Activated CD8-positive, alpha-beta T cell treated with anti-CD3 and anti-CD28 coated beads, Interleukin-2, amount 10 ng/mL, durations not matched to agents 7 days and 5 days (primary cell): Measurements from ENCODE around the gene PAQR4. TPM values are rescaled to one million over a fixed set of nuclear protein-coding genes. Genes with fewer than 3 reads are reported as not detected.

ENCODE experiments used
- ATAC-seq: fragments of 150-1000 bp; cut with Tn5 transposase; one replicate; pipeline ENCODE4 v1.10.0; 2021; ENCODE audit warnings: moderate library complexity
- CTCF ChIA-PET: fragments of 350-600 bp; sonication (Branson Sonifier 250); formaldehyde crosslinking; loops from one replicate; lab custom pipeline; 2021; ENCODE audit warnings: antibody characterized with exemption; lab: Charles Lee
- POLR2A ChIA-PET: fragments of 350-600 bp; sonication (Branson Sonifier 250); formaldehyde crosslinking; loops from one replicate; lab custom pipeline; 2021; ENCODE audit warnings: antibody characterized with exemption; lab: Charles Lee
- DNase-seq: peaks from one replicate; pipeline ENCODE4 v3.0.0-alpha.2; 2020
- H3K27ac Mint-ChIP-seq: one replicate; pipeline ENCODE4 v1.8.0; 2021; ENCODE audit warnings: mild to moderate bottlenecking, mixed read lengths
- H3K27me3 Mint-ChIP-seq: one replicate; pipeline ENCODE4 v1.8.0; 2021; ENCODE audit warnings: low read depth, mixed read lengths
- H3K36me3 Mint-ChIP-seq: one replicate; pipeline ENCODE4 v1.8.0; 2021; ENCODE audit warnings: low read depth, mixed read lengths
- H3K4me1 Mint-ChIP-seq: one replicate; pipeline ENCODE4 v1.8.0; 2021; ENCODE audit warnings: low read depth, mixed read lengths
- H3K4me3 Mint-ChIP-seq: one replicate; pipeline ENCODE4 v1.8.0; 2021; ENCODE audit warnings: mild to moderate bottlenecking, mixed read lengths
- H3K9me3 Mint-ChIP-seq: one replicate; pipeline ENCODE4 v1.8.0; 2022; ENCODE audit warnings: mixed read lengths; ENCODE audit not compliant: insufficient read depth
- total RNA-seq, 2 experiments: library from RNA; stranded (reverse); gene quantifications; one replicate each; pipeline ENCODE4 v1.2.3, GENCODE V29; 2021

Gene PAQR4
- total RNA-seq, 2 experiments from 2014 or later: 53.6 to 57.7 TPM

DNA sequence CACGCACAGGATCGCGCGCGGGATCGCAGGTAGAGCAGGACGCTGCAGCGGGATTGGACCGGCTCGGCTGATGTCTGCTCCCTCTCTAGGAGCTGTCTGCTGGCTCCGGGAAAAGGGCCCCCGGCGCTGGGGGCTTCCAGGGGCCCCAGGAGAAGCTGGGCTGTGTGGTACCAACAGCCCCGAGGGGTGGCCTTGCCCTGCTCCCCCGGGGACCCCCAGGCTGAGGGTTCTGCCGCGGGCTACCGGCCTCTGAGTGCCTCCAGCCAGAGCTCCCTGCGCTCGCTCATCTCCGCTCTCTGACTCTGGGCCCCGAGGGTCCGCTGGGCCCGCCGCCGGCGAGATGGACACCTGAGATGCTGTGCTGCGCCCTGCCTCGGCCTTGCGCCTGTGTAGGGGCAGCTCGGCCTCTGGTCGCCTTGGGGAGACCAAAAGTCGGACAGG is 1.4 kb upstream of the PAQR4 start:
- no peak overlapping the region for H3K27ac Mint-ChIP-seq
- H3K27me3 Mint-ChIP-seq: peaks cover 26% of the 10 kb centered on the region
- H3K4me3 Mint-ChIP-seq: no peak overlapping the region
- H3K9me3 Mint-ChIP-seq: no peaks in the 10 kb centered on the region
- H3K4me1 Mint-ChIP-seq: peaks cover 50% of the 10 kb centered on the region
- DNase-seq: no peak
- POLR2A ChIA-PET: interaction anchor here (2.0 kb wide), 1 partner anchor 13 kb away, joined by 16 read pairs; the partner anchor contains the start of gene PKMYT1
- ATAC-seq: no peak
- CTCF ChIA-PET: no interaction called here
- H3K36me3 Mint-ChIP-seq: peaks cover 13% of the 10 kb centered on the region

DNA sequence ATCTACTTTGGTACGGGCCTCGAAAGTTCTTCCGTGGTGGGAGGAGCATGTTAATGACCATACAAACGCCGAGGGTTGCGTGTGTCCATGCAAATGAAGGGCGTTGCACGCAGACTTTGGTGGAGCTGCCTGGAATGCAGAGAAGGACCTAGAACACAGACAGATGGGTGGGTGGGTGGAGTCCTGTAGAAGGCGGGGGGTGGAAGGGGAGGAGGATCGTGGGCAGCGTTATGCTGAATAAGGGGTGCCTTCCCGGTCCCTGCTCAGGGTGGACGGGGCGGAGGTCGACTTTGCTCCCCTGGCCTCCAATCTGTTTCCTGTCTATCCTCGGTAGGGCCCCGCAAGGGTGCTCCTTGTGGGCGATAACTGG is 795 bp upstream of the PAQR4 start:
- DNase-seq (no peak), ATAC-seq (no peak)
- CTCF ChIA-PET: interaction anchor here (2.4 kb wide), 2 partner anchors 13 to 61 kb away, joined by 13 to 16 read pairs; partner anchors contain the start of gene PKMYT1
- POLR2A ChIA-PET: interaction anchor here (2.0 kb wide), 1 partner anchor 12 kb away, joined by 16 read pairs; the partner anchor contains the start of gene PKMYT1
- H3K27me3 Mint-ChIP-seq: peaks cover 23% of the 10 kb centered on the region
- peaks cover 50% of the 10 kb centered on the region for H3K4me1 Mint-ChIP-seq
- H3K36me3 Mint-ChIP-seq: peaks cover 13% of the 10 kb centered on the region
- H3K4me3 Mint-ChIP-seq: peak overlapping the region; percentile 75
- H3K9me3 Mint-ChIP-seq: no peaks in the 10 kb centered on the region
- H3K27ac Mint-ChIP-seq: peak overlapping the region; percentile 72

DNA sequence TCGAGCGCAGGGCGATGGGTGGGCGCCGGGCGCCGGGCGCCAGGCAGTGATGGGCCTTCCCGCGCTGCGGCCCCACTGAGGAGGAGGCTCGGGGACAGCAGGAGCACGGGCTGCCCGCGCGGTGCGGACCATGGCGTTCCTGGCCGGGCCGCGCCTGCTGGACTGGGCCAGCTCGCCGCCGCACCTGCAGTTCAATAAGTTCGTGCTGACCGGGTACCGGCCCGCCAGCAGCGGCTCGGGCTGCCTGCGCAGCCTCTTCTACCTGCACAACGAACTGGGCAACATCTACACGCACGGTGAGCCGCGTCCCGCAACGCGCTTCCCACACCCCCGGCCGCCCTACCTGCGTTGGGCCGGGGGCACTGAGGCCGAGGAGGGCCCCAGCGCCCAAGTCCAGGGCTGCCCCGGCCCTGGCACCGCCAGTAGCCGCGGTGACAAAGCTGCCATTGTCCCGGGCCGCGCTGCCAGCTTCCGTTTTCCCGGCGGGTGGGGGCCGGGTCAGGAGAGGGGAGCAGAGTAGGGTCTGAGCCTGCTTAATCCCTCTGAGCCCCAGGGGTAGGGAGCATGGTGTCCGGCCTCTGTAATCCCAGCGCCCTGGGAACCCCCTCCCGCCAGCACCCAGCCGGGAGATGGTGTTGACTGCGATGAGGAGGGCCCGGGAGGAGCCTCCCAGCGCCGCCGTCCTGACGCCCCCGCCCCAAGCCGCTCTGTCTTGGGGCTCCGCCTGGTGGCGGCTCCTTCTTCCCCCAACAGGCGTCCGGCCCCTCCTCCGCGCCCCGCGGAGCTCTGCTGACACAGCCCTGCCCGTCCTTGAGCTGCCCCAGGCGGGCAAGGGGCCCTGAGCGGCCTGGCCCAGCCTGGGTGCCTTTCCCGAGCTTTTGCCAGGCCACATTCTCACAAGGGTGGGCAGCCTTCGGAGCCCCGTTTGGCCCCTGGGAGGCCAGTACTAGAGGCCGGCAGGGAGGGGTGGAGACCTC is 685 bp downstream of the PAQR4 start:
- peaks cover 14% of the 10 kb centered on the region for H3K27me3 Mint-ChIP-seq
- peak; percentile 70 for ATAC-seq
- H3K36me3 Mint-ChIP-seq: peaks cover 17% of the 10 kb centered on the region
- CTCF ChIA-PET: interaction anchor here (0.6 to 2.4 kb wide), 8 partner anchors 8 to 87 kb away, joined by 3 to 16 read pairs (median 7); partner anchors contain the start of genes FLYWCH2 and PKMYT1
- H3K9me3 Mint-ChIP-seq: no peaks in the 10 kb centered on the region
- peaks cover 42% of the 10 kb centered on the region for H3K4me1 Mint-ChIP-seq
- H3K4me3 Mint-ChIP-seq: peak overlapping the region; percentile 79
- POLR2A ChIA-PET: interaction anchor here (0.6 to 2.0 kb wide), 9 partner anchors 8 to 998 kb away, joined by 3 to 30 read pairs (median 3); partner anchors contain the start of genes PKMYT1 and TBL3
- DNase-seq: peak; percentile 88
- H3K27ac Mint-ChIP-seq: peak overlapping the region; percentile 74

DNA sequence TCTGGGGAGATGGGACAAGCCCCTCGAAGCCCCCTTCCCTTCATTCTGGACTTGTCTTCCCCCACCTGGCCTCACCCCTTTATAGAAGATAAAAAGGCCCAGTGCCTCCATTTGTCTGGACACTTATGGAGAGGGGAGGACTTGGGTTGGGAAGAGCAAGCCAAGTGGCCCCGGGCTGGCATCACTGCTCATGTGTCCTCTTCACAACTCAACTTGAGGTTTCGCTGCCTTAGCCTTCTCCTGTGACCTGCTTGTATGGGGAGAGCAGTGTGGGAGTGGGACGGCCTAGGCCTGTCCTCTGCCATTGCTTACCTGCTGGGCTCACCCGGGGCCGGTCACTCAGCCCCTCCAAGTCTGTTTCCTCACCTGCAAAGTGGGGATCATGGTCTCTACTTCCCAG is 1.4 kb downstream of the PAQR4 start:
- Mint-ChIP-seq H3K27me3 (peaks cover 11% of the 10 kb centered on the region), H3K4me1 (peaks cover 37% of the 10 kb centered on the region), H3K9me3 (no peaks in the 10 kb centered on the region), H3K4me3 (peak overlapping the region; percentile 79), H3K36me3 (peaks cover 19% of the 10 kb centered on the region), H3K27ac (peak overlapping the region; percentile 61)
- POLR2A ChIA-PET: interaction anchor here (0.8 to 2.0 kb wide), 5 partner anchors 9 to 193 kb away, joined by 3 to 30 read pairs (median 4); partner anchors contain the start of gene PKMYT1
- no peak for ATAC-seq
- CTCF ChIA-PET: interaction anchor here (0.6 to 2.4 kb wide), 8 partner anchors 8 to 88 kb away, joined by 3 to 16 read pairs (median 6); partner anchors contain the start of genes FLYWCH2 and PKMYT1
- DNase-seq: no peak

DNA sequence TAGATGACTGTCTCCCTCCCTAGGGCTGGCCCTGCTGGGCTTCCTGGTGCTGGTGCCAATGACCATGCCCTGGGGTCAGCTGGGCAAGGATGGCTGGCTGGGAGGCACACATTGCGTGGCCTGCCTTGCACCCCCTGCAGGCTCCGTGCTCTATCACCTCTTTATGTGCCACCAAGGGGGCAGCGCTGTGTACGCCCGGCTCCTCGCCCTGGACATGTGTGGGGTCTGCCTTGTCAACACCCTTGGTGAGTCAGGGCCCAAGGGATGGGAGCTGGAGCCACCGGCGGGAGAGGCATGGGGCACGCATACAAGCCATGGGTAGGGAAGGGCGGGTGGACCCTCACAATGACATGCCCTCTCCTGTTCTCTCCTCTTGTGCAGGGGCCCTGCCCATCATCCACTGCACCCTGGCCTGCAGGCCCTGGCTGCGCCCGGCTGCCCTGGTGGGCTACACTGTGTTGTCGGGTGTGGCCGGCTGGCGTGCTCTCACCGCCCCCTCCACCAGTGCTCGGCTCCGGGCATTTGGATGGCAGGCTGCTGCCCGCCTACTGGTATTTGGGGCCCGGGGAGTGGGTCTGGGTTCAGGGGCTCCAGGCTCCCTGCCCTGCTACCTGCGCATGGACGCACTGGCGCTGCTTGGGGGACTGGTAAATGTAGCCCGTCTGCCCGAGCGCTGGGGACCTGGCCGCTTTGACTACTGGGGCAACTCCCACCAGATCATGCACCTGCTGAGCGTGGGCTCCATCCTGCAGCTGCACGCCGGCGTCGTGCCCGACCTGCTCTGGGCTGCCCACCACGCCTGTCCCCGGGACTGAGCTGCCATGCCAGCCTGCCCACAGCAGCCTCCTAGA is 2.2 kb downstream of the PAQR4 start:
- Mint-ChIP-seq H3K9me3 (no peaks in the 10 kb centered on the region), H3K27me3 (peaks cover 9% of the 10 kb centered on the region), H3K27ac (peak overlapping the region; percentile 68), H3K4me1 (peaks cover 30% of the 10 kb centered on the region), H3K4me3 (peak overlapping the region; percentile 79), H3K36me3 (peaks cover 26% of the 10 kb centered on the region)
- ATAC-seq (no peak), DNase-seq (no peak)
- POLR2A ChIA-PET: interaction anchor here (2.4 kb wide), 1 partner anchor 10 kb away, joined by 13 read pairs; the partner anchor contains the start of gene PKMYT1
- CTCF ChIA-PET: interaction anchor here (0.7 to 2.0 kb wide), 3 partner anchors 9 to 32 kb away, joined by 3 to 5 read pairs (median 5); no protein-coding TSS in a partner anchor

DNA sequence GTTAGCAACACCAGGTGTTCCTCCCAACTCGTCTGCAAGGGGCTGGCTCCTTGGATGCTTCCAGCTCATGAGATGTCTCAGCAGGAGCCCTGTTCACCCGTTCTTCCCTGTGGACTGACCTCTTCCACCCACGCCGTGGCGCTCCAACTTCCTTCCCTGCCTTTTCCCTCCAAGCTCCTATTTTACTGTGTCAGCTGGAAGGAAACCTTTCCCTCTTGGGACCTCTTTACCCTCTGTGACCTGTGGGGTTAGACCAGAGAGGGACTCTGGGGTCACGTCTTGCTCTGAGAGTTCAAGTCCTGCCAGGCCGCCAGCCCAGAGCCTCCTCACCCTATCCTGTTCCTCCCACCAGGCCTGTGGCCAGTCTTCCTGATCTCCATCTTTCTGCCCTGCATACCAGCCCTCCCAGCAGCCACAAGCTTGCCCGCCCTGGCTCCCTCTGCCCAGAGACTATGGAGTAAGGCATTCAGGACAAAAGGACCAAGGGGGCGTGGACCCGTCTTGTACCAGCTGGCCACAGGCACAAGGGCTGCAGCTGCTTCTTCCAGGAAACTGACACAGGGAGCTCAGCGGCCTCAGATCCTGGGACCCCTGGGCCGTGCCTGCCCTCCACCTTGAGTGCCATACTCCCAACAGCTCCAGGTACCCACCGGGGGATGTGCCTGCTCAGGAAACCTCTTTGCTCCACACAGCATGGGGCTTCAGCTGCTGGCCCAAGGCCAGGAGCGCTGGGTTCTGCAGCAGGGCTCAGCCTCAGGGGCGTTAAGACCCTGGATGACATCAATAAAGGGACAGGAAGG is 3.0 kb downstream of the PAQR4 start:
- Mint-ChIP-seq H3K27me3 (peaks cover 9% of the 10 kb centered on the region), H3K27ac (peak overlapping the region; percentile 66), H3K9me3 (no peaks in the 10 kb centered on the region), H3K36me3 (peaks cover 30% of the 10 kb centered on the region), H3K4me3 (no peak overlapping the region), H3K4me1 (peaks cover 32% of the 10 kb centered on the region)
- ATAC-seq (no peak), DNase-seq (no peak)
- POLR2A ChIA-PET: interaction anchor here (0.6 to 2.4 kb wide), 3 partner anchors 9 to 1247 kb away, joined by 3 to 13 read pairs (median 3); partner anchors contain the start of gene PKMYT1
- CTCF ChIA-PET: interaction anchor here (0.7 to 2.0 kb wide), 3 partner anchors 10 to 32 kb away, joined by 3 to 5 read pairs (median 5); no protein-coding TSS in a partner anchor

DNA sequence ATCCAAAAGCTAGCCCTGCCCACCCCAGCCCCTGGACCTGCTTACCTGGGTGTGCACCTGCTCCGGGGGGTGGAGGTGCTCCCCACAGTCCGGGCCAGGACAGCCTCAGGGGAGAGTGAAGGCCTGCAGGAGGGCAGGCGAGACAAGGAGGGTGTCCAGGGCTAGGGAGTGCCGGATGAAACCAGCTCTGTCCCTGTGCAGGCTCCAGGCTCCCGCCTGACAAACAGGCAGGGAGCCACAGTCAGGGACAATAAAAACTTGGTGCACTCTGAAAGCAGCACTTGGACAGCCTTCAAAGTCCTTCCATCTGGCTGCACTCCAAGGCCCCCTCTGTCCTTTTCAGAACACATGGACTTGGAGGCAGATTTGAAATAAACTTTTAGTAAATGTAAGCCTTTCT is 3.9 kb downstream of the PAQR4 start:
- no peaks in the 10 kb centered on the region for H3K9me3 Mint-ChIP-seq
- H3K4me3 Mint-ChIP-seq: no peak overlapping the region
- peaks cover 37% of the 10 kb centered on the region for H3K36me3 Mint-ChIP-seq
- DNase-seq (no peak), ATAC-seq (no peak)
- peaks cover 35% of the 10 kb centered on the region for H3K4me1 Mint-ChIP-seq
- peaks cover 4% of the 10 kb centered on the region for H3K27me3 Mint-ChIP-seq
- peak overlapping the region; percentile 66 for H3K27ac Mint-ChIP-seq
- ChIA-PET POLR2A (interaction anchor here (0.6 to 2.4 kb wide), 2 partner anchors 8 to 1246 kb away, joined by 3 to 13 read pairs; partner anchors contain the start of gene PKMYT1), CTCF (interaction anchor here (2.0 kb wide), 1 partner anchor 11 kb away, joined by 5 read pairs; no protein-coding TSS in a partner anchor)

DNA sequence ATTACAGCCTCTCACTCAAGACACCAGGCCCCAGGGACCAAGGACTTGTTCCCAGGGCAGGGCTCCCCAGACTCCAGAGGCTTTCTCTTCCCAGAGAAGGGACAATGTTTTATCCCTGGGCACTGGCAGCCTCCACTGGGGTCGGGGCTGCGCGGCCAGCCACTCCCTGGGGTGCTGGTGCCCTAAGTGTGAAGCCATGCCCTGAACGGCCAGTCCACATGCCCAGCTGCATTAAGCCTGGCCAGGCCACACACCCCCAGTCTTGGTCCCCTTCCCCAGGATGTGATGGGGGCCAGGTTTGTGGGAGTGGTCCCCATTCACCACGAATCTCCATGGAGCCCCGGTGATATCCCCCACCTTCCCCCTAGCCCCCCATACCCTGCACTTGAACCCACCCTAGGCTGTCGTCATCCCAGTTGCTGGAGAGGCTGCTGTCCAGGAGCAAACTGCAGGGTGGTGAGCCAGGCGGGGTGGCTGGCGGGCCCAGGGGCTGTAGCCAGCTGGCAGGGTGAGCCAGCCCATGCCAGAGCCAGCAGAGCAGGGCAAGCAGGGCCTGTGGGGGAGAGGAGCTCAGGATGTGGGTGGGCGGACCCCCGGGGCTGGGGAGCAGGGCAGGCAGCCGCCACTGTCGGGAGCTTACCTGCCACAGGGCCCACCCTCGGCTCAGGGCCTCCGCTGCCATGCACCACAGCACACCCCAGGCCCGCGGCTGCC is 4.6 kb downstream of the PAQR4 start:
- ATAC-seq: no peak
- Mint-ChIP-seq H3K36me3 (peaks cover 40% of the 10 kb centered on the region), H3K27ac (no peak overlapping the region), H3K9me3 (no peaks in the 10 kb centered on the region), H3K4me3 (no peak overlapping the region), H3K4me1 (peaks cover 32% of the 10 kb centered on the region), H3K27me3 (no peaks in the 10 kb centered on the region)
- CTCF ChIA-PET: no interaction called here
- DNase-seq: no peak
- POLR2A ChIA-PET: interaction anchor here (0.8 to 2.4 kb wide), 2 partner anchors 7 to 970 kb away, joined by 3 to 13 read pairs; partner anchors contain the start of gene PKMYT1

DNA sequence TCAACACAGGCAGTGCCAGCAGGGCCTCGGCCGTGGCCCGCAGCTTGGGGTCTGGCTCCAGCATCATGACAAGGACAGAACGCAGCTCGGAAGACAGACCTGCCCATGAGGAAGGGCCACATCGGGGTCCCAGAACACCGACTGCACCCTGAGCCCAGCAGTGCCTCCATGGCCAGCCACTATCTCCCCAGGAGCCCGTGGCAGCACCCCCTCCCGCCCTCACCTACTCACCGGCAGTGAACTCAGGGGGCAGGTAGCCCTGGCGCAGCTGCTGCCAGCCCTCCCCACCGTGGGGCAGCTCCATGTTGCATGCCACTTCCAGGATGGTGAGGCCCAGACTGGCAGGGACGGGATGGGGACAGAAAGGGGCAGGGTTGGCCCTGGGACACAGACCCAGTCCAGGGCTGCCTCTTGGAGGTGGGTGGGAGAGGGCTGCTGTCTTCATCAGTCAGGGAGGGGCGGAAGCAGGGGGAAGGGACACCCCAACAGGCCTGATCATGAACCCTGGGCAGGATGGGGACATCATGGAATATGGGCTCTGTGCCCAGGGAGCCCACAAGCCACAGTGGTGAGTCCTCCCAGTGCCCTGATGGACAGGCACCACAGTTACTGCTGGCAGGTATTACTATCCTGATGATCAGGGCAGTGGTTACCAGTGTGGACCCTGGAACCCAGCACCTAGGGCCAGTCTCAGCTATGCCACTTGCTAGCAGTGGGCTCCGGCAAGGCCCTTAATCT is 5.3 kb downstream of the PAQR4 start:
- peaks cover 35% of the 10 kb centered on the region for H3K4me1 Mint-ChIP-seq
- H3K4me3 Mint-ChIP-seq: no peak overlapping the region
- no peak for DNase-seq
- ChIA-PET POLR2A (interaction anchor here (0.8 kb wide), 1 partner anchor 971 kb away, joined by 3 read pairs; no protein-coding TSS in a partner anchor), CTCF (no interaction called here)
- no peak overlapping the region for H3K27ac Mint-ChIP-seq
- no peak for ATAC-seq
- peaks cover 43% of the 10 kb centered on the region for H3K36me3 Mint-ChIP-seq
- H3K27me3 Mint-ChIP-seq: no peaks in the 10 kb centered on the region
- no peaks in the 10 kb centered on the region for H3K9me3 Mint-ChIP-seq
